GM10266 (cell line): Measurements from ENCODE around the gene FXYD4.

Experiments used
- DNase-seq: peaks from one replicate; pipeline ENCODE4 v3.0.0; 2012; ENCODE audit errors: extremely low spot score
- CTCF ChIP-seq: IDR thresholded peaks from 2 replicates; pipeline ENCODE4 v1.5.1; 2012; ENCODE audit warnings: mild to moderate bottlenecking, low read depth; ENCODE audit not compliant: control insufficient read depth, insufficient read depth; ENCODE audit errors: missing control alignments

FXYD4 gene

GRCh38 chr10:43395571-43396060, 24.2 kb downstream of the FXYD4 start:
- DNase-seq = no peak
- no peak for TF ChIP-seq CTCF

GRCh38 chr10:43396061-43396927, 24.9 kb downstream of the FXYD4 start:
- peak; percentile 88 for DNase-seq
- TF ChIP-seq CTCF = no peak

DNA sequence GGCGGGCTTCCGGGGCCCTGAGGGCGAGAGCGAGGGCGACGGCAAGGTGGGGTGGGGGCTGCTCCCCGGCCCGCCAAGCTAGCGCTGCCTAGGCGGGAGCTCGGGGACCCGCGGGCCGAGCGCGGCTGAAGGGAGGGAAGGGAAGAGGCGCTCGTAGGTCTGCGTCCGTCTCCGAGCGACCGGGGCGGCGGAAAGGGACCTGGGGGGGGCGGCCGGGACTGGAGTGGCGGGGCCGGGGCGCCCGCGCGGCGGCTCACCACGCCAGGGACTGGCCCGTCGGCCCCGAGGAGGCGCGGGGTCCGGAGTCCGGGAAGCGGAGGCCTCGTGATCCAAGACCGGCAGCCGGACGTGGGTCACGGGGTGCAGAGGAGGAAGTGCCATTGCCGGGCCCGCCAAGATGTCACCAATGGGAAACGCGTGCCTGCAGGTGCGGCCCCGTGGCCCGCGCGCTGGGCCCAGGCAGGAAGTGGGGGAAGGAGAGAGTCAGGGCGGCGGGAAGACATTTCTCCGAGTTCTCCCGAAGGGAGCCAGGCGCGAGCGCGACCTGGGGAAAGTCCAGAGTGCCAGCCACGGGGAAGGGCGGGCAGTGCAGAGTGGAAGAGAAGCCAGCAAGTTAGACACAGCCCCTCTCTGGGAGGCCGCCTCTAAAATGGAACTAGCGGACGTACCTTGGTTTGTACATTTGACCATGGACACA, 25.6 kb downstream of the FXYD4 start:
- TF ChIP-seq CTCF = no peak
- peak; percentile 93 for DNase-seq

- DNase-seq = no peak
- no peak for TF ChIP-seq CTCF
Measured at GRCh38 chr10:43398939-43399319, 27.5 kb downstream of the FXYD4 start.

DNA sequence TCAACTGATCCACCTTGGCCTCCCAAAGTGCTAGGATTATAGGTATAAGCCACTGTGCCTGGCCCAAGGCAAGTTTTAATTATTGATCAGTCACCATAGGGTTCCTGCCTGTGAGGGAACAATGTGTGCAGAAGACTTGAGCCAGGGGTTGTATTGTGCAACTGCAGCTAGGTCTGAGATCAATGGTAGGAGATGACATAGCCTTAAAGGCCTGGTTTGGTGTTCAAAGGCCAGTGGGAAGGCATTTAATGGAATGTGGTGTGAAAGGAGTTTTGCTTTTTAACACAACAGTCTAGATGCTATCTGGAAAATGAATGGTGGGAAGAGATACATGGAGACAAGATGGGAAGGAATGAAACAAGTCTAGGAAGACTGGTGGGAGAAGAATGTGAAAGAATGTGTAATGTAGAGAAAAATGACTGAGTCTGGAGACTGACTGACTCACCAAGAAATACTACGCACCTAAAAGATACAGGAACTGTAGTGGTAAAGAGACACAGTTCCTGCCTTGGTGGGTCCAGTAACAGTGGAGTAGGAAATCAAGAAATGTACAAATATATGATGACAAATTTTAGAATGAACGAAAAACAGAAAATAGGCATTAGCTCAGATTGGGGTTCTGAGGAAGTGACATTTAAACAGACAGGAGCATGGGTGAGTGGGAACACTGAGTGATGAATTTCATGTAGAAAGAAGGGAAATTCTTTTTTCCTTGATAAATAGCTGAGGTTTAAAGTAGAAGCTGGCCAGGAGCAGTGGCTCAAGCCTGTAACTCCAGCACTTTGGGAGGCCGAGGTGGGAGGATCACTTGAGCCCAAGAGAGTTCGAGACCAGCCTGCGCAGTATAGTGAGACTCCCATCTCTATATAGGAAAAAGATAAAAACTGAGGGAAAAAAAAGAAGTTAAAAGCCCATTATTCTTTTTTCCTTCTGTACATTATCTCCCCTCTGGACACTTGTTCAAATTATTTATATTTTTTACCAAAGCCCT, 28.2 kb downstream of the FXYD4 start:
- no peak for DNase-seq
- no peak for TF ChIP-seq CTCF

GRCh38 chr10:43401627-43402026, 30.2 kb downstream of the FXYD4 start:
- TF ChIP-seq CTCF = no peak
- no peak for DNase-seq
